Measurements from ENCODE around the gene KRT73.

KRT73 gene

DNA sequence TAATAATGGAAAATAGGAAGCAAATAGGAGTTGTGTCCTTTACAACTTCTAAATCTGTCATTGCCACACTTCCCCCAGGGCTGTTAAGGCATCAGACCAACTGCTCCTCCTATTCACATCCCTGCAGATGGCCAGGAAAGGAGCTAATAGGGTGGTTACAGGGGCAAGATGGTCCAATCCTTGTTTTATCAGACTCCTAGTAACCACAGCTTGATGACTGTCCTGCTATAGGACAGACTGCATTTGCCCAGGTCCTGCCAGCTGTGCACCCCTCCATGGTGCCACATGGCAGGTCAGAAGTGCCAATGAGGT, 44.5 kb upstream of the KRT73 start:
- Histone ChIP-seq H3K36me3 (ENCODE audit: low read depth) (no peaks in the 10 kb centered on the region), H3K4me1 (ENCODE audit: insufficient read depth, poor library complexity, severe bottlenecking) (no peaks in the 10 kb centered on the region), H3K4me3 (ENCODE audit: severe bottlenecking) (no peak overlapping the region), H3K9me3 (ENCODE audit: severe bottlenecking) (no peaks in the 10 kb centered on the region), H3K27ac (ENCODE audit: poor library complexity, severe bottlenecking) (no peak overlapping the region), H3K27me3 (ENCODE audit: insufficient read depth, poor library complexity, severe bottlenecking) (no peaks in the 10 kb centered on the region)
- DNase-seq (ENCODE audit: low spot score) (no peak), ATAC-seq (ENCODE audit: low read depth) (no peak)
- TF ChIP-seq, protein P1, sequence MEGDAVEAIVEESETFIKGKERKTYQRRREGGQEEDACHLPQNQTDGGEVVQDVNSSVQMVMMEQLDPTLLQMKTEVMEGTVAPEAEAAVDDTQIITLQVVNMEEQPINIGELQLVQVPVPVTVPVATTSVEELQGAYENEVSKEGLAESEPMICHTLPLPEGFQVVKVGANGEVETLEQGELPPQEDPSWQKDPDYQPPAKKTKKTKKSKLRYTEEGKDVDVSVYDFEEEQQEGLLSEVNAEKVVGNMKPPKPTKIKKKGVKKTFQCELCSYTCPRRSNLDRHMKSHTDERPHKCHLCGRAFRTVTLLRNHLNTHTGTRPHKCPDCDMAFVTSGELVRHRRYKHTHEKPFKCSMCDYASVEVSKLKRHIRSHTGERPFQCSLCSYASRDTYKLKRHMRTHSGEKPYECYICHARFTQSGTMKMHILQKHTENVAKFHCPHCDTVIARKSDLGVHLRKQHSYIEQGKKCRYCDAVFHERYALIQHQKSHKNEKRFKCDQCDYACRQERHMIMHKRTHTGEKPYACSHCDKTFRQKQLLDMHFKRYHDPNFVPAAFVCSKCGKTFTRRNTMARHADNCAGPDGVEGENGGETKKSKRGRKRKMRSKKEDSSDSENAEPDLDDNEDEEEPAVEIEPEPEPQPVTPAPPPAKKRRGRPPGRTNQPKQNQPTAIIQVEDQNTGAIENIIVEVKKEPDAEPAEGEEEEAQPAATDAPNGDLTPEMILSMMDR (IDR thresholded peaks at IDR 0.05; ENCODE audit: poor library complexity, severe bottlenecking) = no peak

DNA sequence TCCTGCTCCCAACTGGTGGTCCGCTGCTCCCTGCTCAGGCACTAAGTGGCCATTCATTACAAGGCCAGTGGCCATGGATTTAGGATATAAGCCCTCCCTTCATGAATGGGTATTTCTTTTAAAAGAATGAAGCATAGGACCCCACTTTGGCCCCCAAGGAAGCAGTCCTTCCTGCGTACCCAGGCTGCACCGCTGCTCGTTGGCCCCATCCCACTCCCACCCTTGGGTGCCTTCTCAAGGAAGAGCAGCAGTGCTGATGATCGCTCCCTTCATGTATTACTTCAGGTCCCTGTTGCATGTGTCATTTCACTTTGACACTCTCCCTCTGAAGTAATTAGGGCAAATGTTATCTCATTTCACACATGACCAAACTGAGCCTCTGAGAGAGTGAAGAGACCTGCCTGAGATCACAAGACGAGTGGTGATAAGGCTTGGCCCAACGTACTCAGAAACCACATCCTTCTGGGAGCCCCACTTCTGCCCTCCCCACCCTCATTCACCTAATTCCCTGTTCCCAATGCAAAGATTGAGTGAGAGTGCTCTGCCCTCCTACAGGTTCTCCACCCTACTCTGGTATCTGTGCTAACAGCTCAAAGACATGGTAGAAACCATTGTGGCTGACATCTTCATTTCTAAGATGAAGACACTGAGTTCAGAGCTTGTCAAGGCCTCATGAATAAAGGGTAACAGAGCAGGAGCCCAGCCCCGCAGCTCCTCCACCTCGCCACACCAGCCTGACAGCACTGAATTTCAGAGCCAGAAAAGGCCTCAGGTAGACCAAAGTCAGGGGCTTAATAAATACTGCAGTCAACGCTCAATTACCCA, 43.9 kb upstream of the KRT73 start:
- TF ChIP-seq, protein P1 (IDR thresholded peaks at IDR 0.05; ENCODE audit: poor library complexity, severe bottlenecking) = no peak
- no peak overlapping the region for H3K27ac ChIP-seq (ENCODE audit: poor library complexity, severe bottlenecking)
- no peaks in the 10 kb centered on the region for H3K27me3 ChIP-seq (ENCODE audit: insufficient read depth, poor library complexity, severe bottlenecking)
- ATAC-seq (ENCODE audit: low read depth) = no peak
- DNase-seq (ENCODE audit: low spot score) = no peak
- H3K36me3 ChIP-seq (ENCODE audit: low read depth) = no peaks in the 10 kb centered on the region
- no peaks in the 10 kb centered on the region for H3K4me1 ChIP-seq (ENCODE audit: insufficient read depth, poor library complexity, severe bottlenecking)
- no peaks in the 10 kb centered on the region for H3K9me3 ChIP-seq (ENCODE audit: severe bottlenecking)
- no peak overlapping the region for H3K4me3 ChIP-seq (ENCODE audit: severe bottlenecking)

DNA sequence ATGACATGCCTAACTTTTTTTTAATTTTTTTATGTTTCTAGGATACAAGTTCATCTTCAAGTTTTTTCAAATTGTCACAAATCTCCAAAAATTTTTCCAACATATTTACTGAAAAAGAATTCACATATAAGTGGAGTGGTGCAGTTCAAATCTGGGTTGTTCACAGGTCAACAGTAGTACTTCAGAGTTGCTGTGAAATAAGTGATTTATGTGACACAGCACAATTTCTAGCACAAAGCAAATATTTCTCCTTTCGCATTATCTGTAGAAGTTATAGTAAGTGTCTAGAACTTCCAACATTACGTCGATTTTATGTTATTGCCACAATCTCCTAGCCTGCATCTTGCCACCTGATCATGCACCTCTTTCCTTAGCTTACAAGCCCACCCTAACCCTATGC, 43.3 kb upstream of the KRT73 start:
- DNase-seq (ENCODE audit: low spot score) (no peak), ATAC-seq (ENCODE audit: low read depth) (no peak)
- Histone ChIP-seq H3K27ac (ENCODE audit: poor library complexity, severe bottlenecking) (no peak overlapping the region), H3K9me3 (ENCODE audit: severe bottlenecking) (no peaks in the 10 kb centered on the region), H3K36me3 (ENCODE audit: low read depth) (no peaks in the 10 kb centered on the region), H3K27me3 (ENCODE audit: insufficient read depth, poor library complexity, severe bottlenecking) (no peaks in the 10 kb centered on the region), H3K4me1 (ENCODE audit: insufficient read depth, poor library complexity, severe bottlenecking) (no peaks in the 10 kb centered on the region), H3K4me3 (ENCODE audit: severe bottlenecking) (no peak overlapping the region)
- TF ChIP-seq, protein P1 (IDR thresholded peaks at IDR 0.05; ENCODE audit: poor library complexity, severe bottlenecking) = no peak

GRCh38 chr12:52660934-52661499, 42.7 kb upstream of the KRT73 start:
- DNase-seq (ENCODE audit: low spot score) (no peak), ATAC-seq (ENCODE audit: low read depth) (no peak)
- no peaks in the 10 kb centered on the region for H3K4me1 ChIP-seq (ENCODE audit: insufficient read depth, poor library complexity, severe bottlenecking)
- H3K36me3 ChIP-seq (ENCODE audit: low read depth) = no peaks in the 10 kb centered on the region
- H3K27ac ChIP-seq (ENCODE audit: poor library complexity, severe bottlenecking) = no peak overlapping the region
- H3K9me3 ChIP-seq (ENCODE audit: severe bottlenecking) = no peaks in the 10 kb centered on the region
- no peaks in the 10 kb centered on the region for H3K27me3 ChIP-seq (ENCODE audit: insufficient read depth, poor library complexity, severe bottlenecking)
- H3K4me3 ChIP-seq (ENCODE audit: severe bottlenecking) = no peak overlapping the region
- TF ChIP-seq, protein P1 (IDR thresholded peaks at IDR 0.05; ENCODE audit: poor library complexity, severe bottlenecking) = no peak

- Histone ChIP-seq H3K27me3 (ENCODE audit: insufficient read depth, poor library complexity, severe bottlenecking) (no peaks in the 10 kb centered on the region), H3K27ac (ENCODE audit: poor library complexity, severe bottlenecking) (no peak overlapping the region), H3K4me3 (ENCODE audit: severe bottlenecking) (no peak overlapping the region), H3K36me3 (ENCODE audit: low read depth) (no peaks in the 10 kb centered on the region), H3K4me1 (ENCODE audit: insufficient read depth, poor library complexity, severe bottlenecking) (peaks cover 7% of the 10 kb centered on the region), H3K9me3 (ENCODE audit: severe bottlenecking) (no peaks in the 10 kb centered on the region)
- DNase-seq (ENCODE audit: low spot score) (no peak), ATAC-seq (ENCODE audit: low read depth) (no peak)
- TF ChIP-seq, protein P1 (IDR thresholded peaks at IDR 0.05; ENCODE audit: poor library complexity, severe bottlenecking) = no peak
Observed at GRCh38 chr12:52659951-52660350, 41.6 kb upstream of the KRT73 start.

All from RWPE2 (cell line).